Psoas muscle (tissue), 8 donors: Measurements from ENCODE around the gene CBFB. TPM values are rescaled to one million over a fixed set of nuclear protein-coding genes. Genes with fewer than 3 reads are reported as not detected.

ENCODE experiments used
- ATAC-seq, 4 donors: fragments of 200-7000 bp; cut with Tn5 transposase; one replicate each; pipeline ENCODE4 v1.9.1; 2020; ENCODE audit warnings: moderate library complexity in 3 of 4, mild to moderate bottlenecking in 2 of 4
- DNase-seq, 2 donors: peaks; one replicate each; pipeline ENCODE4 v3.0.0-alpha.2; 2020
- H3K27ac ChIP-seq: fragments of 200-600 bp; one replicate; pipeline ENCODE4 v1.8.0; 2022
- H3K27me3 ChIP-seq, 3 donors: fragments of 200-600 bp in 1 of 3; one replicate each; pipeline versions ENCODE4 v1.6.1 to v1.8.0; 2013 to 2022; ENCODE audit warnings: low read length in 2 of 3, mild to moderate bottlenecking in 2 of 3, moderate library complexity in 1 of 3; ENCODE audit not compliant: insufficient read depth in 3 of 3
- H3K36me3 ChIP-seq, 2 donors: fragments of 200-600 bp in 1 of 2; one replicate each; pipeline versions ENCODE4 v1.6.1 to v1.8.0; 2013 to 2022; ENCODE audit warnings: low read depth in 1 of 2, mild to moderate bottlenecking in 1 of 2, moderate library complexity in 1 of 2; ENCODE audit not compliant: insufficient read depth in 1 of 2
- H3K4me1 ChIP-seq: fragments of 200-600 bp; one replicate; pipeline ENCODE4 v1.8.0; 2022
- H3K4me3 ChIP-seq: fragments of 200-600 bp; one replicate; pipeline ENCODE4 v1.8.0; 2022; ENCODE audit warnings: mild to moderate bottlenecking
- H3K9me3 ChIP-seq: fragments of 200-600 bp; one replicate; pipeline ENCODE4 v1.8.0; 2022
- WGBS, 3 donors: extraction: QIAGEN DNeasy Blood & Tissue Kit; methylation state at CpG; one replicate each; pipeline versions ENCODE4 v1.1.6 to v1.1.7; 2013; 5-methylcytosine and 5-hydroxymethylcytosine counted together
- intact Hi-C, 2 donors: fragments of 100-400 bp; cut with DNase I; formaldehyde crosslinking; loops; one replicate each; pipeline versions ENCODE4 v1.11.0 to v1.14.2; 2022
- polyA plus RNA-seq, 3 donors: library from polyadenylated mRNA; stranded (reverse); fragments of 200-250 nt; gene quantifications; one replicate each; pipeline ENCODE4 v1.2.3, GENCODE V29; 2013
- total RNA-seq, 4 donors: library from RNA; stranded (reverse); fragmentation: NEBNext Ultra II Directional in 2 of 4; extraction: Animal tissue kit (Norgen Biotek cat#: 25700) in 2 of 4; gene quantifications; one replicate each; pipeline versions ENCODE4 v1.2.1 to v1.2.4, GENCODE V29; 2021 to 2023
- TF ChIP-seq, protein P1 (sequence below): fragments of 200-600 bp; IDR thresholded peaks from one replicate; pipeline ENCODE4 v1.8.0; 2022; ENCODE audit warnings: antibody characterized with exemption
- donor health status: healthy with polysubstance abuse.
- donor health status: DM: no; HTN: no; CAD: no; lungs with moderate emphysema.
- donor health status: Bipolar disorder and iron deficiency.
- donor health status: healthy.
- donor health status: DM: yes; HTN: yes; CAD: no.
- donor health status: DM: no; HTN: no; CAD: no.
- donor health status: DM: no; HTN: no; CAD: no.
- donor health status: DM: yes; HTN: yes; CAD: no.

CBFB gene
- total and polyA plus RNA-seq, 7 donors: 24.3 to 66.1 (median 51.4) TPM

DNA sequence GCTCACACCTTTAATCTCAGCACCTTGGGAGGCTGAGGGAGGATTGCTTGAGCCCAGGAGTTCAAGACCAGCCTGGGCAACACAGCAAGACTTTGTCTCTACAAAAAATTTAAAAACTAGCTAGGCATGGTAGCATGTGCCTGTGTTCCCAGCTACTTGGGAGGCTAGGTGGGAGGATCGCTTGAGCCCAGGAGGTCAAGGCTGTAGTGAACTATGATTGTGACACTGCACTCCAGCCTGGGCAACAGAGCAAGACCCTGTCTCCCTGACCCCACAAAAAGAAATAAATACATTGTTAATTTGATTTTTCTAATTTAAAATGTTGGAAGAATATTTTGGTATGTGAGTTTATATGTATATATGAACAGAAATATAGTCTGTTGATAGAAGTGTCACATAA, 58.3 kb downstream of the CBFB start:
- ATAC-seq: no peak
- intact Hi-C loops: no loop called here
- Histone ChIP-seq H3K4me3 (no peak overlapping the region), H3K36me3 (peaks cover 0 to 13% of the 10 kb centered on the region in 2 donors), H3K27me3 (no peaks in the 10 kb centered on the region), H3K27ac (peak overlapping the region; percentile 57), H3K9me3 (no peaks in the 10 kb centered on the region), H3K4me1 (peaks cover 37% of the 10 kb centered on the region)
- TF ChIP-seq, protein P1, sequence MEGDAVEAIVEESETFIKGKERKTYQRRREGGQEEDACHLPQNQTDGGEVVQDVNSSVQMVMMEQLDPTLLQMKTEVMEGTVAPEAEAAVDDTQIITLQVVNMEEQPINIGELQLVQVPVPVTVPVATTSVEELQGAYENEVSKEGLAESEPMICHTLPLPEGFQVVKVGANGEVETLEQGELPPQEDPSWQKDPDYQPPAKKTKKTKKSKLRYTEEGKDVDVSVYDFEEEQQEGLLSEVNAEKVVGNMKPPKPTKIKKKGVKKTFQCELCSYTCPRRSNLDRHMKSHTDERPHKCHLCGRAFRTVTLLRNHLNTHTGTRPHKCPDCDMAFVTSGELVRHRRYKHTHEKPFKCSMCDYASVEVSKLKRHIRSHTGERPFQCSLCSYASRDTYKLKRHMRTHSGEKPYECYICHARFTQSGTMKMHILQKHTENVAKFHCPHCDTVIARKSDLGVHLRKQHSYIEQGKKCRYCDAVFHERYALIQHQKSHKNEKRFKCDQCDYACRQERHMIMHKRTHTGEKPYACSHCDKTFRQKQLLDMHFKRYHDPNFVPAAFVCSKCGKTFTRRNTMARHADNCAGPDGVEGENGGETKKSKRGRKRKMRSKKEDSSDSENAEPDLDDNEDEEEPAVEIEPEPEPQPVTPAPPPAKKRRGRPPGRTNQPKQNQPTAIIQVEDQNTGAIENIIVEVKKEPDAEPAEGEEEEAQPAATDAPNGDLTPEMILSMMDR: no peak
- 95 to 100% (median 98%) methylated on average over 1 of the region's 1 CpG for WGBS, 3 donors
- no peak for DNase-seq

DNA sequence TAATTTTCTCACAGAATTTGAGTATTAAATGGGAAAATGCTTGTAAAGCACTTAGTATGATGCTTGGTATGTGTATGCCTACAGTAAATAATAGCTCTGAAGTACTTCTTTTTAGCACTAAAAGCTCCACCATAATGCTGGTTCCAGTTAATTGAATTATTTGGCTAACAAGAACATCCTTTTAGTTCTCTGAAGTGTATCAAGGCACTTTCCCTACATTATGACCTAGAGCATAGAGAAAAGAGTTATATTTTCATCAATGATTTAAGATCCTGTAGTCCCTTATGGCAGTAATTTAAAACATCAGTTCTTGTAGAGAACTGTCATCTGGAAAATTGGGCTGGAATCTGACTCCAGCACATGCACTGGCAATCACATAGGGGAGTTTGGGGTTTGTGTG, 58.9 kb downstream of the CBFB start:
- Histone ChIP-seq H3K9me3 (no peaks in the 10 kb centered on the region), H3K27me3 (no peaks in the 10 kb centered on the region), H3K4me1 (peaks cover 37% of the 10 kb centered on the region), H3K4me3 (no peak overlapping the region), H3K27ac (no peak overlapping the region), H3K36me3 (peaks cover 0 to 10% of the 10 kb centered on the region in 2 donors)
- intact Hi-C loops: no loop called here
- TF ChIP-seq, protein P1: no peak
- DNase-seq: no peak
- ATAC-seq: no peak

DNA sequence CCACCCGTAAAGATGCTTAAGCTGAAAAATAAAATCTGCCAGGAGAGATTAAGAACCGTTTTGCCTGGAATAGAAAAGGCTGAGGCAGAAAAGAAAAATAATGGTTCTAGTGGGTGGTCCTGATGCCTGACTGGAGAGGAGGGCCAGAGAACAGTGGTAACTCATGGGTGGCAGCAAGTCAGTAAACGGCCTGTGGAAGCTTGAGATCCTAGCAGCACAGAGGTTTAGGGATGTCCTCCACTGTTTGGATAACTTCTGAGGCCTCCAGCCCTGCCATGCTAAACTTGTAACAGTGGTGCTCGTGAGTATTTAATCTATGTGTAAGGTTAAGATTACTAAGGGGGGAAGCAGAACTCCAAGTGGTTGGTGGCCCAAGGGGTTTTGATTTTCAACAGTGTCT, 59.6 kb downstream of the CBFB start:
- DNase-seq (no peak), ATAC-seq (no peak)
- peaks cover 37% of the 10 kb centered on the region for H3K4me1 ChIP-seq
- no peaks in the 10 kb centered on the region for H3K27me3 ChIP-seq
- peaks cover 0 to 14% of the 10 kb centered on the region in 2 donors for H3K36me3 ChIP-seq
- no peak overlapping the region for H3K27ac ChIP-seq
- H3K4me3 ChIP-seq: no peak overlapping the region
- intact Hi-C loops: no loop called here
- no peaks in the 10 kb centered on the region for H3K9me3 ChIP-seq
- 51 to 75% (median 55%) methylated on average over 4 of the region's 4 CpGs for WGBS, 3 donors
- TF ChIP-seq, protein P1: no peak

DNA sequence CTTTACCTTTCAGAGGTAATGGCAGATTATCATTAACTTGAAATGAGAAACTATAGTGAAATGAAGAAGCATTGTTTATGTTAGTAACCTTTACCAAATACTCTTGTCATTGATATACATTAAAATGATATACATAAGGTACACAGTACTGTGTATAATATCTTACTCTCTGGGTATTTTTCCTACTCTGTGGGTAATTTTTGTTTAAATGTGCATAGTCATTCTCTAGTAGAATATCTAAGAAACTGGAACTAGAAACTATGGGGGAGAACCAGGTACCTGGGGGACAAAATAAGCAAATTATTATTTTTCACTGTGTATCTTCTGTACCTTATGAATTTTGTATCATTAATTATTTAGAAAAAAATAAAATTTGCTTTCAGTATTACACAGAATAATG, 60.2 kb downstream of the CBFB start:
- no peaks in the 10 kb centered on the region for H3K27me3 ChIP-seq
- H3K9me3 ChIP-seq: no peaks in the 10 kb centered on the region
- peaks cover 0 to 17% of the 10 kb centered on the region in 2 donors for H3K36me3 ChIP-seq
- peaks cover 37% of the 10 kb centered on the region for H3K4me1 ChIP-seq
- TF ChIP-seq, protein P1: no peak
- no peak overlapping the region for H3K27ac ChIP-seq
- H3K4me3 ChIP-seq: no peak overlapping the region
- ATAC-seq (no peak), DNase-seq (no peak)
- intact Hi-C loops: no loop called here

DNA sequence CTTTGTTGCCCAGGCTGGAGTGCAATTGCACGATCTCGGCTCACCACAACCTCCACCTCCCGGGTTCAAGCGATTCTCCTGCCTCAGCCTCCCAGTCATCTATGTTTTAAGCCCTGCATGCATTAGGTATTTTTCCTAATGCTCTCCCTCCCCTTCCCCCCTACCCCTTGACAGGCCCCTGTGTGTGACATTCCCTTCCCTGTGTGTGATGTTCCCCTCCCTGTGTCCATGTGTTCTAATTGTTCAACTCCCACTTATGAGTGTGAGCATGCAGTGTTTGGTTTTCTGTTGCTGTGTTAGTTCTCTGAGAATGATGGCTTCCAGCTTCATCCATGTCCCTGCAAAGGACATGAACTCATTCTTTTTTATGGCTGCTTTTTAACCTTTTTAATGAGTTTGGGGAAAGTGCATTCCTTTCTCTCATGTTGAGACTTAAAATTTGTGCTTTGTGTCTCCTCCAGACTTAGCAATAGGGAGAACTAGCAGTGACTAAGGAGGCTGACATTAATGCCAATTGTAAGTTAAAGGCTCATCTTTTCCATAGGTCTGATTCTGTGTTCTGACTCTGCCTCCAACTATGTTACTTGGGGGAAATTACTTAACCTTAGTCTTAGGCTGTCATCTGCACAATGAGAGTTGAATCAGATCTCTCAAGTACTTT, 63.1 kb downstream of the CBFB start:
- WGBS, 3 donors: 88 to 95% (median 91%) methylated on average over 4 of the region's 4 CpGs
- ATAC-seq (peak in 1 of 4 donors; percentile 37), DNase-seq (no peak)
- intact Hi-C loops: loop anchor here in 1 of 2 donors (5.0 kb wide), 1 partner anchor 55 kb away; no protein-coding TSS in a partner anchor
- H3K36me3 ChIP-seq: peaks cover 0 to 7% of the 10 kb centered on the region in 2 donors
- no peak overlapping the region for H3K27ac ChIP-seq
- TF ChIP-seq, protein P1: no peak
- H3K27me3 ChIP-seq: no peaks in the 10 kb centered on the region
- H3K4me3 ChIP-seq: no peak overlapping the region
- H3K4me1 ChIP-seq: peaks cover 18% of the 10 kb centered on the region
- H3K9me3 ChIP-seq: no peaks in the 10 kb centered on the region
